LHCN-M2 (cell line): ENCODE measurements around the gene LY6G6C. TPM values are rescaled to one million over a fixed set of nuclear protein-coding genes. Genes with fewer than 3 reads are reported as not detected.
"Not testable (repeated sequence)": the region's sequence is repeated elsewhere in the genome, so short reads cannot be mapped to it uniquely, and the experiment has no call there.

ENCODE experiments used
- DNase-seq: peaks from one replicate; pipeline ENCODE4 v3.0.0-alpha.2; 2012; ENCODE audit warnings: low read depth
- total RNA-seq: library from RNA; depleted of rRNA; stranded (reverse); fragments of >200 nt; gene quantifications from 2 replicates; pipeline ENCODE4 v1.2.3, GENCODE V29; 2014

Gene LY6G6C
- total RNA-seq, 1 experiment from 2014 or later = not detected

- no peak for DNase-seq
Observed at GRCh38 chr6:31727034-31727716, 5.6 kb upstream of the LY6G6C start.

- no peak for DNase-seq
Observed at GRCh38 chr6:31725502-31726350, 4.2 kb upstream of the LY6G6C start.

GRCh38 chr6:31723980-31724691, 2.6 kb upstream of the LY6G6C start:
- no peak for DNase-seq

GRCh38 chr6:31723245-31723979, 1.9 kb upstream of the LY6G6C start, which contains the start of gene MPIG6B:
TSS of gene MPIG6B (plus strand) at chr6:31723373. CDS start at chr6:31723384, 11 bp downstream.
- DNase-seq = peak; percentile 42

DNA sequence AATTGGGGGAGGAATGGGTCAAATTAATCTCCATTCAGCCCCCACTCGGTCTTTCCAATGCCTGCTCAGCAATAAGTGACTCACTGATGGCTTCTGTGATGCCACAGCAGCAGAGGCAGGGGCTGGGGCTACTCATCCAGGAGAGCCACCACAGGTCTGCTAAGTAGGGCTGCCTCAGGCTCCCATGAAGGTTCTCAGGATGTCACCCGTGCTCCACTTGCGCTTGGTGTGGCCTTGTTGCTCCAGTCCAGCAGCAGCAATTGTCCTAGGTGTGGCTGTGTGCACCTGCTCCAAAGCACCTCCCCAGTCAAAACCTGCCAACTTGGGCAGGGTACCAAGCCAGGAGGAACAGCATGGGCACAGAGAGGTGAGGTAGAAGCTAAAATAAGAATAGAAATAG, 627 bp upstream of the LY6G6C start:
- no peak for DNase-seq

DNA sequence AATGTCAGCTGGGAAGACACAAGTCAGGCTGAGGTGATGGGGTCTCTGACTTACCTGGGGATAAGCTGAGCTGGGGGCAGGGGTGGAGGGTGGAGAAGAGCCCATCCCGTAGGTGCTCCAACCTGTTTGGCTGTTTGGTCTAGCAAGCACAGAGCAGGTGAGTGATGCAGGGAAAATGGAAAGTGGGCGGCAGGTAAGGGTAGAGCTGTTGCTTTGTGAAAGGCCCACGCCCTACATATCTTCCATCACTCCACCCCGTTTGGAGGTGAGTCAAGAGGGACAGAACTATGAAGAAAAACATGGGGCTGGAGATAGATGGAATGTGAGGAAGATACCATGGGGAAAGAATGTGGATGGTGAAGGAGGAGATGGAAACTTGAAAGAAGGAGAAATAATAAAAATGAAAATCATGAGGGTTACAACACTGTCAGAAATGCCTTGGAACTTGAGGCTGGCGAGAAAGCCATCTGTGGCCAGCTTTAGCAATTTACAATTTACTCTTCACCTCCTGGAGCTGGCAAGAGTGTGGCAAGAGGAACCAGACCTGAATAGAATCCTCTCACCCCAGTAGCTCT, 1.3 kb downstream of the LY6G6C start:
- no peak for DNase-seq

DNA sequence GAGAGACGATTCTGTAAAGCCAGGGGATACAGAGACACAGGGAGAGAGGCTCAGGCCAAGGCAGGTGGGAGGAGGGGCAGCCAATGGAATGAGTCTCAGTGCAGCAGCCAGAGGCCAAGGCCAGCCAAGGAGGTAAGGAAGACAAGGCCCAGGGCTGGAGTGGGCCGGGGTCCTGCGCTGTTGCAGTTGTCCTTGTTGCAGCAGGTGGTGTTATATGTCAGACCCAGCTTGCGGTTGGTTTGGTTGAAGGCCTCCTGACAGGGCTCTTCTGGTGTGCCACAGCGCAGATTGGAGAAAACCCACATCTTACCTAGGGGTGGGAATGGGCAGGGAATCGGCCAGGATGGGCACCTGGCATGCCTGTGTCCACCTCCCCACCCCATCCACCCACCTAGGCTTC, 2.5 kb downstream of the LY6G6C start:
- DNase-seq = no peak

DNA sequence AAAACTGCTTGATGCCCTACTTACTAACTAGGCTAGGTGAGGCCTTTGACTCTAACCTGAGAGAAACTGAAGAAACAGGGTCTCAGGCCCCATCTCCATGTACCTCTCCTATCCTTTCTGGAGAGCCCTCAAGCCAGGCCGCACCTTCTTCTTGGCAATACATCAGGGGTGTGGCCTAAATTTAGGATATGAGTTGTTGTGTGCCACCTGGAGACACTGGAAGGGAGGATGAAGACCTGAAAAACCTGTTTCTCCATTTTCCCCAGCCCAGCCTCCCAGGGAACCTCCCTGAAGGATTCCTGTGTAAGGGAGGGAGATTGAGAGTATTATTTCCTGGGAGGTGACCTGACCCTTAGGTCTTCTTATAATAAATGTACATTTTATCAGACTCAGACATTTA, 3.3 kb downstream of the LY6G6C start:
- no peak for DNase-seq

- no peak for DNase-seq
Observed at GRCh38 chr6:31717499-31718222, 3.9 kb downstream of the LY6G6C start.

- DNase-seq = no peak
Observed at GRCh38 chr6:31715022-31715958, 6.3 kb downstream of the LY6G6C start, which contains the start of gene LY6G6D. TSS of gene LY6G6D (plus strand) at chr6:31715348. CDS start at chr6:31715356, 8 bp downstream.

DNA sequence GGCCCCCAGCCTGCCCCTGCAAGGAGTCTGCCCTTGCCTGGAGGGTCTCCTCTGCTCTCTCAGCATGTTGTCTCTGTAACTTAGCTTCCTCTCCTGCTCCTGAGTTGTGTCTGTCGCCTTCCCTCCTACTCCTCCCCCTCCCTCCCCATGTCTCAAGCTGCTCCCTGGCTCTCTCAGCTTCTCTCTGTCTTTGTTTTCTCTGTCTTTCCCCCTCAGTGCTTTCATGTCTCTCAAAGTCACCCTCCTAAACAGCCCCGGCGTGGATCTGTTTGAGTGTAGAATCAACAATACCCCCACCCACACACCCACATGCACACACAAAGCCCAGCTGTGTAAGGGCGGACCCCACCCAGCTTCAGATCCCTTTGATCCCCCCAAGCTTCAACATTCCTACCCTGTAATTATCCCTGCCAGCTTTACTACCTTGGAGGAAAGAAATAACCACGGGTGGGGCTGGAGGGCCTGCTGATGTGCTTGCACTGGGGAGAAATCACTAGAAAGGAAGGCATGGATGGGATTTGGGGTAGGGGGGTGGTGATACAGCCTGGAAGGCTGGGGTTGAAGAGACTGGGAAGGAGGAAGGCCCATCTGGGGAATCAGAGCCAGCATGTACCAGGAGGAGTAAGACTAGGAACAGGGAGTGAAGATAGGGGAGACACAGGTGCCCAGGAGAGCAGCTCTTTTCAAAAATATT, 7.4 kb downstream of the LY6G6C start:
- no peak for DNase-seq

- no peak for DNase-seq
Observed at GRCh38 chr6:31713465-31713864, 8.1 kb downstream of the LY6G6C start.

- DNase-seq = no peak
Observed at GRCh38 chr6:31712296-31712695, 9.2 kb downstream of the LY6G6C start.

DNA sequence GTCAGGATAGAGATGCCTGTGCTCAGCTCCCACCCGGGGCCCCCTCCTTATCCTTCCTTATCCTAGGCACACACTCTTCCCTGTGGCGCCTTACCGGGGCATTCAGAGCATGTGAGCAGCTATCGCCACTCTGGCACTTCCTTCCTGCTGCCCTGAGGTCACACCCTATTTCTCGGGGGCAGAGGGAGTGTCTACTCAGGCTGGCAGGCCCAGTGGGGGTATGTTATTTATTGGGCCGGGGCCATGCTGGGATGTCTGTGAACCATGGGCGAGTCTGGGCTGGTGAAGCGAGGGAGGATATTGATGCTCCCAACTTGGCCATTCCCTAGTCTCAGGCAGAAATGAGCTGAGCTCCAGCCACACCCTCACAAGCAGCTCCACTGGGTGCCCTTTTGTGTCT, 10.3 kb downstream of the LY6G6C start:
- no peak for DNase-seq

- no peak for DNase-seq
Observed at GRCh38 chr6:31710523-31711219, 10.9 kb downstream of the LY6G6C start.

GRCh38 chr6:31709157-31709556, 12.4 kb downstream of the LY6G6C start:
- DNase-seq = not testable (repeated sequence)

- DNase-seq = no peak
Observed at GRCh38 chr6:31708224-31708623, 13.3 kb downstream of the LY6G6C start.

GRCh38 chr6:31707701-31708100, 13.8 kb downstream of the LY6G6C start:
- DNase-seq = no peak
